GM12878 (cell line): ENCODE data around the gene IL17RB. TPM values are rescaled to one million over a fixed set of nuclear protein-coding genes. Genes with fewer than 3 reads are reported as not detected.

Experiments
- ATAC-seq: fragments of 200-7000 bp; cut with Tn5 transposase; 3 replicates; pipeline ENCODE4 v1.9.1; 2020; ENCODE audit warnings: mild to moderate bottlenecking, moderate library complexity
- BruUV-seq: library from RNA; stranded (reverse); fragments of 400-500 nt; replicated peaks from 2 replicates; lab custom pipeline; 2021; lab: Mats Ljungman, UMichigan
- CTCF ChIA-PET: fragments of 300-600 bp; sonication (Branson Sonifier 250); formaldehyde crosslinking; extraction: SDS; loops from one replicate; lab custom pipeline; 2021; ENCODE audit warnings: inconsistent platforms; lab: Yijun Ruan, JAX
- POLR2A ChIA-PET: fragments of 350-600 bp; formaldehyde crosslinking; extraction: SDS; loops from one replicate; lab custom pipeline; 2021; ENCODE audit warnings: inconsistent platforms; lab: Charles Lee
- RAD21 ChIA-PET: fragments of 300-600 bp; sonication (Branson Sonifier 250); formaldehyde crosslinking; loops from one replicate; lab custom pipeline; 2023; ENCODE audit warnings: antibody characterized with exemption; ENCODE audit not compliant: unreplicated experiment; lab: Charles Lee
- SMC1A ChIA-PET: fragments of 300-600 bp; sonication (Branson Sonifier 250); formaldehyde crosslinking; loops from one replicate; lab custom pipeline; 2023; ENCODE audit not compliant: unreplicated experiment, uncharacterized antibody; lab: Charles Lee
- DNase-seq: peaks from one replicate; pipeline ENCODE4 v3.0.0-alpha.2; 2011; ENCODE audit warnings: low read depth, low spot score
- FAIRE-seq: peaks from 3 replicates; lab custom pipeline; 2011; peaks lifted over from hg19 to GRCh38; lab: Jason Lieb, UNC
- H2AFZ ChIP-seq: 2 replicates; pipeline ENCODE4 v1.6.0; 2011; ENCODE audit warnings: low read depth, low read length, control low read depth; ENCODE audit not compliant: control insufficient read depth
- H3K27ac ChIP-seq: 2 replicates; pipeline ENCODE4 v1.5.1; 2011; ENCODE audit warnings: control low read depth; ENCODE audit not compliant: control insufficient read depth, insufficient read depth
- H3K27me3 ChIP-seq, 2 experiments: replicated peaks in 1 of 2; 2 replicates each; pipeline versions ENCODE4 v1.6.0 to v1.6.1; 2011; ENCODE audit warnings: low read length in 1 of 2; ENCODE audit not compliant: control insufficient read depth in 2 of 2, insufficient read depth in 2 of 2
- H3K36me3 ChIP-seq, 2 experiments: 2 replicates each; pipeline ENCODE4 v1.5.1; 2011; ENCODE audit warnings: low read length in 1 of 2; ENCODE audit not compliant: control insufficient read depth in 2 of 2, insufficient read depth in 2 of 2
- H3K4me1 ChIP-seq: 2 replicates; pipeline ENCODE4 v1.6.1; 2011; ENCODE audit warnings: mild to moderate bottlenecking, low read length, moderate library complexity, mixed read lengths; ENCODE audit not compliant: control insufficient read depth, insufficient read depth
- H3K4me2 ChIP-seq: 2 replicates; pipeline ENCODE4 v1.6.0; 2011; ENCODE audit warnings: control low read depth; ENCODE audit not compliant: control insufficient read depth, insufficient read depth
- H3K4me3 ChIP-seq: fragments of 200-600 bp; sonication (generic); 2 replicates; pipeline ENCODE4 v1.5.1; 2016
- H3K79me2 ChIP-seq: 2 replicates; pipeline ENCODE4 v1.6.0; 2011; ENCODE audit warnings: low read length; ENCODE audit not compliant: control insufficient read depth, insufficient read depth
- H3K9ac ChIP-seq: 2 replicates; pipeline ENCODE4 v1.8.0; 2011; ENCODE audit warnings: low read length, control low read depth, mixed read lengths; ENCODE audit not compliant: control insufficient read depth, insufficient read depth
- H3K9me3 ChIP-seq: replicated peaks from 3 replicates; pipeline ENCODE4 v1.5.1; 2011; ENCODE audit warnings: mild to moderate bottlenecking, low read length; ENCODE audit not compliant: control insufficient read depth, insufficient read depth
- H4K20me1 ChIP-seq: 2 replicates; pipeline ENCODE4 v1.6.0; 2011; ENCODE audit not compliant: control insufficient read depth, insufficient read depth
- BACH1 ChIP-seq: fragments of 450-650 bp; IDR thresholded peaks from 2 replicates; pipeline ENCODE4 v1.6.1; 2017; ENCODE audit warnings: mild to moderate bottlenecking, borderline replicate concordance
- EGR1 ChIP-seq, 2 experiments: IDR thresholded peaks; 1 replicate in 1 of 2; 2 replicates in 1 of 2; pipeline ENCODE4 v1.6.1; 2011 to 2012; ENCODE audit warnings: low read depth in 2 of 2, low read length in 2 of 2, borderline replicate concordance in 1 of 2, mild to moderate bottlenecking in 1 of 2, moderate library complexity in 1 of 2
- KLF5 ChIP-seq: fragments of 450-650 bp; IDR thresholded peaks from 2 replicates; pipeline ENCODE4 v1.6.1; 2014; ENCODE audit warnings: mild to moderate bottlenecking; ENCODE audit not compliant: partially characterized antibody
- MYB ChIP-seq: fragments of 150-350 bp; IDR thresholded peaks from 2 replicates; pipeline ENCODE4 v1.6.1; 2014; ENCODE audit warnings: mild to moderate bottlenecking, low read depth, low read length, borderline replicate concordance
- NFXL1 ChIP-seq: fragments of 450-650 bp; IDR thresholded peaks from 2 replicates; pipeline ENCODE4 v1.6.1; 2017; ENCODE audit warnings: antibody characterized with exemption, mild to moderate bottlenecking, borderline replicate concordance
- NKRF ChIP-seq: fragments of 450-650 bp; conservative IDR thresholded peaks from 2 replicates; pipeline ENCODE4 v1.6.1; 2017; ENCODE audit warnings: mild to moderate bottlenecking, moderate library complexity
- SUZ12 ChIP-seq: fragments of 200-600 bp; sonication (generic); IDR thresholded peaks from one replicate; pipeline ENCODE4 v1.6.1; 2018; ENCODE audit warnings: antibody characterized with exemption, mild to moderate bottlenecking; ENCODE audit not compliant: unreplicated experiment
- ZBTB4 ChIP-seq: fragments of 450-650 bp; formaldehyde crosslinking; IDR thresholded peaks from 2 replicates; pipeline ENCODE4 v1.4.0; 2022; ENCODE audit warnings: mild to moderate bottlenecking, moderate library complexity
- ZNF207 ChIP-seq: fragments of 450-650 bp; IDR thresholded peaks from 2 replicates; pipeline ENCODE4 v1.6.1; 2014; ENCODE audit warnings: antibody characterized with exemption, mild to moderate bottlenecking, borderline replicate concordance
- WGBS: methylation state at CpG from one replicate; pipeline ENCODE4 v1.1.6; 2016; ENCODE audit warnings: low lambda C conversion rate; ENCODE audit not compliant: insufficient replicate concordance, insufficient coverage; ENCODE audit errors: missing lambda C conversion rate; 5-methylcytosine and 5-hydroxymethylcytosine counted together
- in situ Hi-C: fragments of 300-500 bp; cut with MboI; formaldehyde crosslinking; loops from 9 replicates; pipeline ENCODE4 v1.14.3; 2018; ENCODE audit warnings: mixed read lengths
- intact Hi-C: fragments of 100-400 bp; cut with micrococcal nuclease; formaldehyde crosslinking; loops from one replicate; pipeline ENCODE4 v1.14.2; 2022; ENCODE audit not compliant: unreplicated experiment
- polyA plus RNA-seq, 11 experiments: library from polyadenylated mRNA; depleted of rRNA in 4 of 11; unstranded in 6 of 11; stranded (reverse) in 5 of 11; fragments of >200 nt; fragmentation: Nextera tagmentation in 4 of 11; fragmentation: Illumina TruSeq in 1 of 11; extraction: Ambion mirVana in 4 of 11; extraction: Trizol in 1 of 11; gene quantifications; 1 replicate in 1 of 11; 2 replicates in 10 of 11; pipeline versions ENCODE4 v1.2.1 to v1.2.3, GENCODE V29; 2011 to 2016; ENCODE audit warnings: inconsistent platforms in 2 of 11, missing spikeins in 2 of 11, low read depth in 1 of 11
- total RNA-seq, 4 experiments: library from RNA; depleted of rRNA in 3 of 4; stranded (reverse); fragments of >200 nt in 3 of 4; fragmentation: Illumina TruSeq in 1 of 4; extraction: Trizol in 1 of 4; gene quantifications; 2 replicates each; pipeline versions ENCODE4 v1.2.1 to v1.2.3, GENCODE V29; 2013 to 2021

The IL17RB gene
- total and polyA plus RNA-seq, 10 of the 15 experiments (the other 5 are each of a cell fraction or from before 2014, with no cell fraction given) = 1.9 to 17.2 (median 2.9) TPM

GRCh38 chr3:53833053-53833645, 13.2 kb upstream of the IL17RB start:
- Histone ChIP-seq H3K9me3 (no peaks in the 10 kb centered on the region), H2AFZ (no peak overlapping the region), H3K36me3 (no peaks in the 10 kb centered on the region), H3K4me3 (no peak overlapping the region), H3K27me3 (no peaks in the 10 kb centered on the region), H3K79me2 (no peaks in the 10 kb centered on the region), H3K27ac (no peak overlapping the region), H3K9ac (no peak overlapping the region), H4K20me1 (no peaks in the 10 kb centered on the region), H3K4me1 (no peaks in the 10 kb centered on the region), H3K4me2 (no peak overlapping the region)
- TF ChIP-seq KLF5 (no peak), ZBTB4 (no peak), MYB (no peak), NFXL1 (no peak), SUZ12 (no peak), EGR1 (IDR thresholded peaks at IDR 0.05; ENCODE audit: borderline replicate concordance in 1 of 2, low read depth in 2 of 2, low read length in 2 of 2) (no peak), ZNF207 (no peak), BACH1 (no peak), NKRF (no peak)
- intact Hi-C loops (no loop called here), in situ Hi-C loops (no loop called here)
- CTCF ChIA-PET = interaction anchor here (0.8 kb wide), 1 partner anchor 20 kb away, joined by 3 read pairs; no protein-coding TSS in a partner anchor
- RAD21 ChIA-PET = no interaction called here
- ATAC-seq (no peak), DNase-seq (no peak), FAIRE-seq (no peak)
- SMC1A ChIA-PET = no interaction called here
- POLR2A ChIA-PET = no interaction called here
- BruUV-seq = no TSS peak
- 73% methylated on average over 9 of the region's 9 CpGs for WGBS
